A549 (cell line): ENCODE measurements around the gene ITFG1. TPM values are rescaled to one million over a fixed set of nuclear protein-coding genes. Genes with fewer than 3 reads are reported as not detected.
"Not testable (repeated sequence)": the region's sequence is repeated elsewhere in the genome, so short reads cannot be mapped to it uniquely, and the experiment has no call there.

Experiments
- ATAC-seq, 2 experiments: fragments of 200-7000 bp in 1 of 2; fragments of >200 bp in 1 of 2; cut with Nextera tagmentation in 1 of 2; cut with Tn5 transposase in 1 of 2; 3 replicates each; pipeline versions ENCODE4 v1.8.0 to v1.9.1; 2018 to 2020; ENCODE audit warnings: mild to moderate bottlenecking in 1 of 2, moderate library complexity in 1 of 2
- CTCF ChIA-PET: fragments of 300-600 bp; sonication (Branson Sonifier 250); formaldehyde crosslinking; extraction: SDS; loops from one replicate; lab custom pipeline; 2021; ENCODE audit warnings: antibody characterized with exemption, inconsistent platforms; lab: Yijun Ruan, JAX
- POLR2A ChIA-PET: fragments of 350-600 bp; formaldehyde crosslinking; extraction: SDS; loops from one replicate; lab custom pipeline; 2021; ENCODE audit warnings: antibody characterized with exemption, inconsistent platforms; lab: Yijun Ruan, JAX
- DNase-seq, 2 experiments: peaks; one replicate each; pipeline versions ENCODE4 v3.0.0 to v3.0.0-alpha.2; 2011 to 2016; ENCODE audit warnings: low read depth in 1 of 2, low spot score in 1 of 2
- FAIRE-seq: peaks from 2 replicates; lab custom pipeline; 2011; peaks lifted over from hg19 to GRCh38; lab: Jason Lieb, UNC
- H3K27ac ChIP-seq, 2 experiments: fragments of >200 bp; sonication (Bioruptor Twin); formaldehyde crosslinking; 3 replicates each; pipeline ENCODE4 v1.5.1; 2016 to 2017
- H3K4me1 ChIP-seq: fragments of >200 bp; sonication (Bioruptor Twin); formaldehyde crosslinking; 3 replicates; pipeline ENCODE4 v1.6.1; 2016
- H3K4me2 ChIP-seq: fragments of >200 bp; sonication (Bioruptor Twin); formaldehyde crosslinking; 3 replicates; pipeline ENCODE4 v1.6.1; 2016
- H3K4me3 ChIP-seq: fragments of >200 bp; sonication (Bioruptor Twin); formaldehyde crosslinking; 3 replicates; pipeline ENCODE4 v1.5.1; 2016
- H3K9me3 ChIP-seq: fragments of >200 bp; sonication (Bioruptor Twin); formaldehyde crosslinking; 3 replicates; pipeline ENCODE4 v1.6.1; 2016
- CEBPB ChIP-seq, 2 experiments: fragments of >200 bp in 1 of 2; sonication (Bioruptor Twin) in 1 of 2; formaldehyde crosslinking in 1 of 2; IDR thresholded peaks; 2 replicates each; pipeline ENCODE4 v1.6.1; 2012 to 2016
- CHD4 ChIP-seq: fragments of 200-600 bp; sonication (generic); IDR thresholded peaks from 2 replicates; pipeline ENCODE4 v1.6.1; 2016; ENCODE audit warnings: antibody characterized with exemption, mild to moderate bottlenecking, borderline replicate concordance
- EHF ChIP-seq: fragments of 250-450 bp; sonication (Bioruptor Pico); IDR thresholded peaks from 2 replicates; pipeline ENCODE4 v1.5.0; 2020; ENCODE audit warnings: mild to moderate bottlenecking
- EHMT2 ChIP-seq: fragments of 200-600 bp; sonication (generic); IDR thresholded peaks from 2 replicates; pipeline ENCODE4 v1.6.1; 2016; ENCODE audit warnings: antibody characterized with exemption, low read depth, mild to moderate bottlenecking, moderate library complexity
- EP300 ChIP-seq, 2 experiments: fragments of >200 bp; sonication (Bioruptor Twin); formaldehyde crosslinking; IDR thresholded peaks; 2 replicates in 1 of 2; 3 replicates in 1 of 2; pipeline ENCODE4 v1.6.1; 2016 to 2017
- FOSL2 ChIP-seq, 2 experiments: fragments of 450-650 bp in 1 of 2; fragments of >200 bp in 1 of 2; sonication (Bioruptor Twin) in 1 of 2; formaldehyde crosslinking; IDR thresholded peaks; 2 replicates each; pipeline versions ENCODE4 v1.5.0 to v1.6.1; 2016 to 2020; ENCODE audit warnings: mild to moderate bottlenecking in 1 of 2, moderate library complexity in 1 of 2
- HDAC2 ChIP-seq: fragments of 200-600 bp; sonication (generic); IDR thresholded peaks from 2 replicates; pipeline ENCODE4 v1.6.1; 2016
- HEYL ChIP-seq: fragments of 250-450 bp; sonication (Bioruptor Pico); IDR thresholded peaks from 2 replicates; pipeline ENCODE4 v1.8.0; 2021; ENCODE audit warnings: mild to moderate bottlenecking, moderate library complexity
- HOXA7 ChIP-seq: fragments of 250-450 bp; sonication (Bioruptor Pico); IDR thresholded peaks from 2 replicates; pipeline ENCODE4 v1.5.0; 2020; ENCODE audit warnings: mild to moderate bottlenecking, moderate library complexity
- HOXB13 ChIP-seq: fragments of 250-450 bp; sonication (Bioruptor Pico); IDR thresholded peaks from 2 replicates; pipeline ENCODE4 v1.5.0; 2020; ENCODE audit warnings: low read depth, mild to moderate bottlenecking, moderate library complexity
- JUN ChIP-seq, 2 experiments: fragments of >200 bp; sonication (Bioruptor Twin); formaldehyde crosslinking; IDR thresholded peaks; 2 replicates in 1 of 2; 3 replicates in 1 of 2; pipeline ENCODE4 v1.6.1; 2016 to 2017
- KDM5A ChIP-seq: fragments of 200-600 bp; sonication (generic); IDR thresholded peaks from 2 replicates; pipeline ENCODE4 v1.6.1; 2016; ENCODE audit warnings: antibody characterized with exemption, mild to moderate bottlenecking
- MAZ ChIP-seq: fragments of 150-350 bp; IDR thresholded peaks from 2 replicates; pipeline ENCODE4 v1.6.1; 2014; ENCODE audit warnings: antibody characterized with exemption, low read depth, low read length, borderline replicate concordance
- MYC ChIP-seq: IDR thresholded peaks from 2 replicates; pipeline ENCODE4 v1.6.1; 2012; ENCODE audit warnings: mild to moderate bottlenecking, inconsistent platforms, low read length, improper control_type of control experiment, borderline replicate concordance
- NPAS2 ChIP-seq: fragments of 250-450 bp; sonication (Bioruptor Pico); IDR thresholded peaks from 2 replicates; pipeline ENCODE4 v1.8.0; 2022; ENCODE audit warnings: mild to moderate bottlenecking, moderate library complexity, borderline replicate concordance
- RNF2 ChIP-seq: fragments of 200-600 bp; sonication (generic); IDR thresholded peaks from 2 replicates; pipeline ENCODE4 v1.6.1; 2016; ENCODE audit warnings: low read depth, mild to moderate bottlenecking, antibody characterized with exemption, moderate library complexity, borderline replicate concordance
- SMC3 ChIP-seq: fragments of >200 bp; sonication (Bioruptor Twin); formaldehyde crosslinking; IDR thresholded peaks from 3 replicates; pipeline ENCODE4 v1.6.1; 2018; ENCODE audit warnings: inconsistent platforms
- SREBF2 ChIP-seq: fragments of 450-650 bp; IDR thresholded peaks from 2 replicates; pipeline ENCODE4 v1.6.1; 2014; ENCODE audit warnings: mild to moderate bottlenecking, moderate library complexity
- ZC3H11A ChIP-seq: fragments of 450-650 bp; IDR thresholded peaks from 2 replicates; pipeline ENCODE4 v1.6.1; 2014; ENCODE audit warnings: antibody characterized with exemption, mild to moderate bottlenecking
- ZFP36 ChIP-seq: fragments of 450-650 bp; IDR thresholded peaks from 2 replicates; pipeline ENCODE4 v1.6.1; 2014; ENCODE audit warnings: borderline replicate concordance; ENCODE audit not compliant: partially characterized antibody
- ZNF302 ChIP-seq: fragments of 250-450 bp; sonication (Bioruptor Pico); IDR thresholded peaks from 2 replicates; pipeline ENCODE4 v1.9.0; 2021; ENCODE audit warnings: inconsistent platforms, mild to moderate bottlenecking, moderate library complexity
- WGBS: methylation state at CpG from one replicate; pipeline ENCODE4 v1.1.6; 2017; ENCODE audit errors: missing lambda C conversion rate; 5-methylcytosine and 5-hydroxymethylcytosine counted together
- polyA plus RNA-seq, 4 experiments: library from polyadenylated mRNA; depleted of rRNA in 3 of 4; stranded (reverse); fragments of >200 nt; fragmentation: RNase III in 1 of 4; extraction: RNeasy Plus Mini Kit Qiagen cat#74134 plus additional on column Dnase treatment in 1 of 4; gene quantifications; 2 replicates in 3 of 4; 3 replicates in 1 of 4; pipeline ENCODE4 v1.2.3, GENCODE V29; 2011 to 2017
- TF ChIP-seq, protein P1 (sequence below): fragments of >200 bp; sonication (Bioruptor Twin); formaldehyde crosslinking; IDR thresholded peaks from 3 replicates; pipeline ENCODE4 v1.6.1; 2016
- TF ChIP-seq, protein P2 (sequence below): IDR thresholded peaks from 2 replicates; pipeline ENCODE4 v1.6.1; 2012
- TF ChIP-seq, protein P3 (sequence below): IDR thresholded peaks from 2 replicates; pipeline ENCODE4 v1.6.1; 2012; ENCODE audit warnings: low read depth, borderline replicate concordance
- TF ChIP-seq, protein P4 (sequence below): fragments of >200 bp; sonication (Bioruptor Twin); formaldehyde crosslinking; IDR thresholded peaks from 3 replicates; pipeline ENCODE4 v1.5.1; 2016

ITFG1 gene
- polyA plus RNA-seq, 2 of the 4 experiments (the other 2 are of a cell fraction): 32.9 to 112 TPM

DNA sequence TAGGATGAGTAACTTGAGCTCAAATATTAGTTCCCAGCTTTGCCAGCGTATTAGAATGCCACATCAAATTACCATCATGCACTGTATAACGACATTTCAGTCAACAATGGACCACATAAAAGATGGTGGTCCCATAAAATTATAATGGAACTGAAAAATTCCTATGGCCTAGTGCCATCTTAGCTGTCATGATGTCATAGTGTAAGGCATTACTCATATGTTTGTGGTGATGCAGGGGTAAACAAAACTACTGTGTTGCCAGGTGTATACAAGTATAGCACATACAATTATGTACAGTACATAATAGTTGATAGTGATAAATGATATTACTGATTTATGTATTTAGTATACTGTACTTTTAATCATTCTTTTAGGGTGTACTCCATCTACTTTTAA is 262.7 kb downstream of the ITFG1 start (continued):
- TF ChIP-seq, protein P1, sequence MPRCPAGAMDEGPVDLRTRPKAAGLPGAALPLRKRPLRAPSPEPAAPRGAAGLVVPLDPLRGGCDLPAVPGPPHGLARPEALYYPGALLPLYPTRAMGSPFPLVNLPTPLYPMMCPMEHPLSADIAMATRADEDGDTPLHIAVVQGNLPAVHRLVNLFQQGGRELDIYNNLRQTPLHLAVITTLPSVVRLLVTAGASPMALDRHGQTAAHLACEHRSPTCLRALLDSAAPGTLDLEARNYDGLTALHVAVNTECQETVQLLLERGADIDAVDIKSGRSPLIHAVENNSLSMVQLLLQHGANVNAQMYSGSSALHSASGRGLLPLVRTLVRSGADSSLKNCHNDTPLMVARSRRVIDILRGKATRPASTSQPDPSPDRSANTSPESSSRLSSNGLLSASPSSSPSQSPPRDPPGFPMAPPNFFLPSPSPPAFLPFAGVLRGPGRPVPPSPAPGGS: no peak
- TF ChIP-seq, protein P2, sequence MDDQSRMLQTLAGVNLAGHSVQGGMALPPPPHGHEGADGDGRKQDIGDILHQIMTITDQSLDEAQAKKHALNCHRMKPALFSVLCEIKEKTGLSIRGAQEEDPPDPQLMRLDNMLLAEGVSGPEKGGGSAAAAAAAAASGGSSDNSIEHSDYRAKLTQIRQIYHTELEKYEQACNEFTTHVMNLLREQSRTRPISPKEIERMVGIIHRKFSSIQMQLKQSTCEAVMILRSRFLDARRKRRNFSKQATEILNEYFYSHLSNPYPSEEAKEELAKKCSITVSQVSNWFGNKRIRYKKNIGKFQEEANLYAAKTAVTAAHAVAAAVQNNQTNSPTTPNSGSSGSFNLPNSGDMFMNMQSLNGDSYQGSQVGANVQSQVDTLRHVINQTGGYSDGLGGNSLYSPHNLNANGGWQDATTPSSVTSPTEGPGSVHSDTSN: no peak
- TF ChIP-seq JUN (IDR thresholded peaks at IDR 0.05) (no peak), RNF2 (no peak)
- TF ChIP-seq, all 56 proteins: peak for 0

DNA sequence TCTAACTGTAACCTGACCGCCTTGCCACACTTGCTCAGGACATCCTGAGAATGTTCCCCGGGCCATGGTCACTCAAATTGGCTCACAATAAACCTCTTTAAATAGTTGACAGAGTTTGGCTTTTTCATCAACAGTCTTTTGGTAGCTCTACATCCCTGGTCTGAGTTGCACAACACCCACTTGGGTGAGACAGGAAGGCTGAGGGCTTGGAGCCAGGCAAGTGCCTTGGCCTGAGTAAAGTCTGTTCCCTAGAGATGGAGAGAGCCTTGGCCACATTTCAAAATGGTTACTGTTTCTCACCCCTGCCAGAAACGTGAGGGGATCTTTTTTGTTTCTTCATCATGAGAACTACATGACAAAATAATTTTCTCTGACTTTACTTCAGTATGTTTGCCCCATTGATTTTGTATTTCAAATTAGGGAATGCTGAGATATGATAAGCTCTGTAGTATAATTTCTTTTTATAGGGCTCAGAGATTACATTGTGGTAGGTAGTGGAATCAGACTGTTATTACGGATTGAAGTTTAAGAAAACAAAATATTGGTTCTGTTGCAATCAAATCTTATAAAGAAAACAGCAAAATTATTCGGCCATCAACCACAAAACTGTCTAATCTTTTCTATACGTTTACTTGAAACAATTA is 263.2 kb downstream of the ITFG1 start:
- no peak for FAIRE-seq
- POLR2A ChIA-PET: no interaction called here
- H3K4me3 ChIP-seq: no peak overlapping the region
- TF ChIP-seq HOXA7 (CRISPR knock-in tag): no peak
- TF ChIP-seq, protein P3, sequence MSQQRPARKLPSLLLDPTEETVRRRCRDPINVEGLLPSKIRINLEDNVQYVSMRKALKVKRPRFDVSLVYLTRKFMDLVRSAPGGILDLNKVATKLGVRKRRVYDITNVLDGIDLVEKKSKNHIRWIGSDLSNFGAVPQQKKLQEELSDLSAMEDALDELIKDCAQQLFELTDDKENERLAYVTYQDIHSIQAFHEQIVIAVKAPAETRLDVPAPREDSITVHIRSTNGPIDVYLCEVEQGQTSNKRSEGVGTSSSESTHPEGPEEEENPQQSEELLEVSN: no peak
- no peak for TF ChIP-seq HOXB13 (CRISPR knock-in tag)
- TF ChIP-seq MYC: no peak
- no peak for TF ChIP-seq KDM5A
- H3K27ac ChIP-seq: no peak overlapping the region
- no peak for ATAC-seq
- no peak overlapping the region for H3K4me2 ChIP-seq
- no peak for DNase-seq
- 86% methylated on average over 6 of the region's 6 CpGs for WGBS
- no peaks in the 10 kb centered on the region for H3K4me1 ChIP-seq
- CTCF ChIA-PET: interaction anchor here (1.2 kb wide), 1 partner anchor 34 kb away, joined by 3 read pairs; no protein-coding TSS in a partner anchor
- no peaks in the 10 kb centered on the region for H3K9me3 ChIP-seq

DNA sequence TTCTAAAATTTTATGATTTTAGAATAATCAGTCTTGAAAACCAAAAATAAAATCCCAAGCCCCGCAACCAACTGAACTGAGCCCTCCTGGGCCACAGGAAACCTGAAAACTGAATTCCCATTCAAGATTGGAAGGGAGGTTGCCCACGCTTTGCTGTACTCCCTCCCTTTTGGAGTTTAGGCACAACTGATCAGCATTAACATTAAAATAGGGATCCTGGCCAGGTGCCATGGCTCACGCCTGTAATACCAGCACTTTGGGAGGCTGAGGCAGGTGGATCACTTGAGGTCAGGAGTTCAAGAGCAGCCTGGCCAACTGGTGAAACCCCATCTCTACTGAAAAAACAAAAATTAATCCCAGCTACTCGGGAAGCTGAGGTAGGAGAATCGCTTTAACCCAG is 264.4 kb downstream of the ITFG1 start:
- POLR2A ChIA-PET: no interaction called here
- no peak overlapping the region for H3K4me2 ChIP-seq
- no peak for TF ChIP-seq SREBF2
- TF ChIP-seq, all 56 proteins: peak for 0
- DNase-seq (no peak), ATAC-seq (no peak), FAIRE-seq (no peak)
- Histone ChIP-seq H3K9me3 (no peaks in the 10 kb centered on the region), H3K4me1 (no peaks in the 10 kb centered on the region), H3K4me3 (no peak overlapping the region), H3K27ac (no peak overlapping the region)
- CTCF ChIA-PET: interaction anchor here (1.2 kb wide), 1 partner anchor 32 kb away, joined by 3 read pairs; no protein-coding TSS in a partner anchor
- 94% methylated on average over 5 of the region's 5 CpGs for WGBS

DNA sequence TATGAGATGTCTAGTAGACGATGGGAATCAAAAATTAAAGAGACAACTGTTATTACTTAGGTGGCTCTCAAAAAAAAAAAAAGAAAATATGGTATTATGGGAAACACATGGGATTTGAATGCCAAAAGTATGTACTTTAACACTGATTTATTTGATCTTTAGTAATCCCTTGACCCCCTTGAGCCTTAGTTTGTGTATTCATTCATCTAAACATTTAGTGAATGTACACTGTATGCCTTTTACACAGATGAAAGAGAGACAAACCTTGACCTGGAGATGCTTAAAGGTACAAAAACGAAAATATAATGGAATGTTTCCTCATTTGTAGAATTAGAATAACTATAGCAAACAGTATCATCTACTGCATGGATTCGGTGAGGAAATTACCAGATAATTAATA is 278.5 kb downstream of the ITFG1 start:
- ChIA-PET CTCF (no interaction called here), POLR2A (no interaction called here)
- ATAC-seq (no peak), DNase-seq (no peak), FAIRE-seq (no peak)
- TF ChIP-seq EP300 (IDR thresholded peaks at IDR 0.05) (no peak), SMC3 (no peak), MYC (no peak), EHF (CRISPR knock-in tag) (no peak), NPAS2 (CRISPR knock-in tag) (no peak), HEYL (CRISPR knock-in tag) (no peak), MAZ (no peak), KDM5A (no peak), ZFP36 (no peak), EHMT2 (no peak), FOSL2 (IDR thresholded peaks at IDR 0.05) (no peak), FOSL2 (CRISPR knock-in tag; IDR thresholded peaks at IDR 0.05) (no peak), CHD4 (no peak), HDAC2 (no peak), ZC3H11A (no peak), ZNF302 (CRISPR knock-in tag) (no peak), CEBPB (IDR thresholded peaks at IDR 0.05) (no peak)
- TF ChIP-seq, protein P4, sequence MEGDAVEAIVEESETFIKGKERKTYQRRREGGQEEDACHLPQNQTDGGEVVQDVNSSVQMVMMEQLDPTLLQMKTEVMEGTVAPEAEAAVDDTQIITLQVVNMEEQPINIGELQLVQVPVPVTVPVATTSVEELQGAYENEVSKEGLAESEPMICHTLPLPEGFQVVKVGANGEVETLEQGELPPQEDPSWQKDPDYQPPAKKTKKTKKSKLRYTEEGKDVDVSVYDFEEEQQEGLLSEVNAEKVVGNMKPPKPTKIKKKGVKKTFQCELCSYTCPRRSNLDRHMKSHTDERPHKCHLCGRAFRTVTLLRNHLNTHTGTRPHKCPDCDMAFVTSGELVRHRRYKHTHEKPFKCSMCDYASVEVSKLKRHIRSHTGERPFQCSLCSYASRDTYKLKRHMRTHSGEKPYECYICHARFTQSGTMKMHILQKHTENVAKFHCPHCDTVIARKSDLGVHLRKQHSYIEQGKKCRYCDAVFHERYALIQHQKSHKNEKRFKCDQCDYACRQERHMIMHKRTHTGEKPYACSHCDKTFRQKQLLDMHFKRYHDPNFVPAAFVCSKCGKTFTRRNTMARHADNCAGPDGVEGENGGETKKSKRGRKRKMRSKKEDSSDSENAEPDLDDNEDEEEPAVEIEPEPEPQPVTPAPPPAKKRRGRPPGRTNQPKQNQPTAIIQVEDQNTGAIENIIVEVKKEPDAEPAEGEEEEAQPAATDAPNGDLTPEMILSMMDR: no peak
- Histone ChIP-seq H3K27ac (no peak overlapping the region), H3K4me3 (no peak overlapping the region), H3K4me2 (no peak overlapping the region), H3K9me3 (no peaks in the 10 kb centered on the region), H3K4me1 (no peaks in the 10 kb centered on the region)
- WGBS: 68% methylated on average over 3 of the region's 3 CpGs

DNA sequence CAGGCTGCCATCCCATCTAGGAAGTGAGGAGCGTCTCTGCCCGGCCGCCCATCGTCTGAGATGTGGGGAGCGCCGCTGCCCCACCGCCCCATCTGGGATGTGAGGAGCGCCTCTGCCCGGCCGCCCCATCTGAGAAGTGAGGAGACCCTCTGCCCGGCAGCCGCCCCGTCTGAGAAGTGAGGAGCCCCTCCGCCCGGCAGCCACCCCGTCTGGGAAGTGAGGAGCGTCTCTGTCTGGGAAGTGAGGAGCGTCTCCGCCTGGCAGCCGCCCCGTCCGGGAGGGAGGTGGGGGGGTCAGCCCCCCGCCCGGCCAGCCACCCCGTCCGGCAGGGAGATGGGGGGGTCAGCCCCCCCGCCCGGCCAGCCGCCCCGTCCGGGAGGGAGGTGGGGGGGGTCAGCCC is 279.8 kb downstream of the ITFG1 start:
- H3K4me1 ChIP-seq, FAIRE-seq, ATAC-seq, CTCF ChIA-PET, DNase-seq, H3K4me2 ChIP-seq, H3K27ac ChIP-seq, POLR2A ChIA-PET, H3K4me3 ChIP-seq, H3K9me3 ChIP-seq: not testable (repeated sequence)
- whole genome bisulfite sequencing: no CpG with 5 or more reads among the region's 31 CpGs
